NCI-H526 (cell line): Measurements from ENCODE around the gene FARP2.
A peak's percentile ranks its signal among the peaks of the same experiment; 100 is the strongest.

Experiments used
- DNase-seq, 2 experiments: peaks; one replicate each; lab custom pipeline; 2025; lab: John Stamatoyannopoulos, UW

FARP2 gene

DNA sequence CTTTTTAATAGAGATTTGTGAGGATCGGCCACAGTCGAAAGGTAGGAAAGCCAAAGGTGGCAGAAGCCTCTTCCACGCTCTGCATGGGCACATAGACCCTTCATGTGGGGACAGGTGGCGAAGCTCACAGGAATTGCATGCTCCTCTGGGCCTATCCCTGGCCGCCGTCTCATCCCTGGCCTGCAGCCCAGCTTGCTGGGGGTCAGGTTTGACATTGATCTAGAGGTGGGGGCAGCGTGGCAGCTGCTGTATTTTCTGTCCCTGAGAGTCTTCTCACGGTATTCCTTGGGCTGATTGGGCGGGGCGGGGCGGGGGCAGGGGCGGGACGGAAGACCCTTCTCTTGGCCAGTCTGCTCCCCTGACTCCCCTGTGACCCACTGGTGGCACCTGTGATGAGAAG is 103.4 kb downstream of the FARP2 start:
- no peak for DNase-seq

DNA sequence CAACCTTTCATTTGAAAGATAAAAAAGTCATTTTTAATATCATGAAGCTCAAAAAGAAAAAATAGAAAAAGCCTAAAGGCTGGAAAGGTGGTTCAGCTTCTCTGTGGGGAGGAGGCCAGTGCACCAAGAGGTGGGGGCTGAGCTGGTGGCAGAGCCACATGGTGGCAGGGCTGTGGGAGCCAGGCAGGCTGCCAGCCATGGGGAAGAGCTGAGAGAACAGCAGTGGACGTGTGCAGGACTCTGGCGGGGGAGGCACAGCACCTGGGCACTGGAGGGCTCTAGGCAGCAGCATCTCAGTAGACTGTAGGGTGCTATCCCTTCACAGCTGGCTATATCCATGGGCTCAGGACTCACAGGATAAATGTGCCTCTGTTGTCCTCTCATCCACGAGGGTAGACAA is 104.5 kb downstream of the FARP2 start:
- no peak for DNase-seq

DNA sequence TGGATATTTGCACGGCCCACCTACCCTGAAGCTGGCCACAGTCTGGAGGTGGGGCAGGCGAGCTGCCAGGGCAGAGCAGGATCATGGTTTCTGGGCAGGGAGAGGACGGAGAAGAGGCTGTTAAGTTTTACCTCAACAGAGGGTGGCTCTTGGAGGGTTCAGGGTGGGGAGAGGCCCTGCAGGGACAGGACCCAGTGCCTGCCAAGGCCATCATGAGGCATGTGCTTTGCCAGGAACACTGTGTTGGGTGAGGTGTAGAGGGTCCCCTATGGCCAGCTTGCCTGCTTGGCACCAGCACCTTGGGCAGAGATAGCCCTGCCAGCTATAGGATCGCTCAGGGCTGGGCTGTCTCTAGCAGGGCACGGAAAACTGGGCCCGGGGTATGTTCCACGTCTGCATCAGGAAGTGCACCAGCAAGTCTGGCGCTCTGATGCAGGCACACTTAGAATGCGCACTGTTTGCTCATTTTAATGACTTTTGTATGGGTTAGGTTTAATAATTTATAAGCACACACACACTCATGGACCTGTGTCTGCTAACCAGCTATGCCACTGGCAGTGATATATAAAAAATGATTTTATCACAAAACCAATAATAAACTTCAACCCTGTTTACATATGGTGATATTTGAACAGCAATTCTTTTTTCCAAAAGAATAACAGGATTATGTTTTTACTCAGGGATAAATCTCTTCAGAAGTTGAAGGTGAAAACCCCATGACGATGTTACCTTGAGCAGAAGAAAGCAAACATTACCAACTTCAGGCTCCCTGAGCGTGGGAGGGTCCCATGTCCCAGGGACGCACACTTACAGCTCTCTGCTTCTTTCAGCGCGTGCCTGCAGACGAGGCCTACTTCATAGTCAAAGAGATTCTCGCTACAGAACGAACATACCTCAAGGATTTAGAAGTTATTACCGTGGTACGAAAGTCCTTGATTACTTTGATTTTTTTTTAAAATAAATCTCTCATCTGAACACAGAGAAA is 105.9 kb downstream of the FARP2 start:
- peak in 1 of 2 experiments; percentile 20 for DNase-seq

DNA sequence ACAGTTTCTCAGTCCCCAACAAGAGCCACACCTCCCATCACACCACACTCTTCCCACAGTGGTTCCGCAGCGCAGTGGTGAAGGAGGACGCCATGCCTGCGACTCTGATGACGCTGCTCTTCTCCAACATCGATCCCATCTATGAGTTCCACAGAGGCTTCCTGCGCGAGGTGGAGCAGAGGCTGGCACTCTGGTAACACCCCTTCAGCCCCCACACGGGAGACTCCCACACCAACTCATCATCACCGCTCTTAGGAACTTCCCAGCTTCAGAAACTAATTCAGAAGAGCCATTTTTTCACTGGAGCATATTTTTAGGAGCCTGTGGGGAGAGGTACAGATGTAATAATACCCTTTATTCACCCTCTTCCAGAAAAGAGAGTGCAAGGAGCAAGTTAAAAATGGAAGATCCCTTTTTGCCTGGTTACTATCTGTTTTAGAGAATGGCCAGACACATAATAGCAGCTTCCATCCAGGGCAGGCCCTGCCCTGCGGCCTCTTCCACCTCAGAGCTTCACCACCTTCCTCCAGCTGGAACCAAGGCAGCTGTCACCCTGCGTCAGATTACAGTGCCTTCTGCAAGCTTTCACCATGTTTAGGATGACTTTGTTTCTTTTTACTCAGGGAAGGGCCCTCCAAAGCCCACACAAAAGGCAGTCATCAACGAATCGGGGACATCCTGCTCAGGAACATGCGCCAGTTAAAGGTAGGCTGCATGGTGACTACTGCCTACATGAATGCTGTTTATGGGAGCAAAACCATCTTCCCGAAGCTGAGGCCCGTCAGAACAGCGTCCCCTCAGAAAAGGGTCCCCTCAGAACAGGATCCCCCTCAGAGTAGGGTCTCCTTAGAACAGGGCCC is 107.4 kb downstream of the FARP2 start:
- no peak for DNase-seq

DNA sequence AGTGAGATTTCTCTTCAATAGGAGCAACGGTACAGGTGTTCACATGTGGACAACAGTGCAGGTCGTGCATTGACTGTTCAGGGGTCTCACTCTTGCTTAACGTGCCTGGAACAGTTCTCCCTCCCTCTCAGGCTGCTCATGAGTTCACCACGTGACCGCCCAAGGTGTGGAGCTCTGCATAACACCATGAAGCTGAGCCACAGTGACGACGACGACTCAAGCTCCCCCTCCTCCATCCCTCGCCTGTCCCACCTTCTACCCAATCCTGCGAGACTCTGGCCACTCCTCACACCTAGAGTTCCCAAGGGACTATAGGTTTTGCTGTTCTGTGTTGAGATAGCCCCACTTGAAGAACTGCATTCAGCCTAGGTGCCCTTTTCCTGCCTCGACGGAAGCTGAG is 109.5 kb downstream of the FARP2 start:
- DNase-seq: peak in 1 of 2 experiments; percentile 26

GRCh38 chr2:241466230-241466629 is 110.1 kb downstream of the FARP2 start:
- DNase-seq: no peak

DNA sequence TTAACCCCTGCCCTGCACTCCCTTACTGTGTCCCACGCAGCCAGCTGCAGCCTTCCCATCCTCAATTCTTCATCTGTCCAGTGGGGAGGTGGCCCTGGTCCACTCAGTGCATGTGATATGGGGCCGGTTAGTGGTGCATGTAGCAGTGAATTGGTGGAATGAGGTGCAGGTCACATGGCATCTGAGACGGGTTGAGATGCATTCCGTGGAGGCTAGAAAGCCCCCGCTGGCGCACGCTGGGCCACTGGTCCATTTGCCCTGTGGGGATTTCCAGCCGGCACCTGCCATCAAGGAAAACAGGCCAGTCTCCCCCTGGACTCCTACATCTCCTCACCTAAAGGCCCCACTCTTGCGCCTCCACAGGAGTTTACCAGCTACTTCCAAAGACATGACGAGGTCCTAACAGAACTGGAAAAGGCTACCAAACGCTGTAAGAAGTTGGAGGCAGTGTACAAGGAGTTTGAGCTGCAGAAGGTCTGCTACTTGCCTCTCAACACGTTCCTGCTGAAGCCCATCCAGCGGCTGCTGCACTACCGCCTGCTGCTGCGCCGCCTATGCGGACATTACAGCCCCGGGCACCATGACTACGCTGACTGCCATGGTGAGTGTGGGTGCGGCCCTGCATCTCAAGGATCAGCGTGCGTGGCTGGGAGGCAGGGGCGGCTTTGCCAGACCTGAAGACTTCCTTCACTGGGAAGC is 111.8 kb downstream of the FARP2 start:
- no peak for DNase-seq

DNA sequence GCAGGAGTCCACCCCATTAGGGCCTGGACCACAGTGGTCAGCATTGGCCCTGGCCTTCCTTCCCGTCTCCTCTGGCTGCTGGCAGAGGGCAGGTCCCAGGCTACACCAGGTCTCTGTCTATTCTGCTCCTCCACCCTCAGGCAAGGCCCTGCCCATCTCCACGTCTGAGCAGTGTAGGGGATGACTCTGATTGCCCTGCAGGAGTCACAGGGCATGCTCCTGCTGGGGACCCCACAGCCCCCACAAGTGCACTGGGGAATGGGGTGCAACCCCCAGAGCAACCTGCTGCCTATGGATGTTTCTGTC is 112.3 kb downstream of the FARP2 start:
- DNase-seq: no peak

GRCh38 chr2:241469746-241470145 is 113.7 kb downstream of the FARP2 start:
- no peak for DNase-seq

- DNase-seq: no peak
Measured at GRCh38 chr2:241473399-241473798, 117.3 kb downstream of the FARP2 start.

DNA sequence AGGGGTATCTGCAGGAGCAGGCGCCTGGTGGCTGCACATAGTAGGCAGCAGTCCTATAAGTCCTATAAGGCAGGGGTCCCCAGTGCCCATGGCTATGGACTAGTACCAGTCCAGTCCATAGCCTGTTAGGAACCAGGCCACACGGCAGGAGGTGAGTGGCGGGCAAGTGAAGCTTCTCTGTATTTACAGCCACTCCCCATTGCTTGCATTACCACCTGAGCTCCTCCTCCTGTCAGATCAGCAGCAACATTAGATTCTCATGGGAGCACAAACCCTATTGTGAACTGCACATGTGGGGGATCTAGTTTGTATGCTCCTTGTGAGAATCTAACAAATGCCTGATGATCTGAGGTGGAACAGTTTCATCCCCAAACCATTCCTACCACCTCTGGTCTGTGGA is 119.2 kb downstream of the FARP2 start:
- no peak for DNase-seq

DNA sequence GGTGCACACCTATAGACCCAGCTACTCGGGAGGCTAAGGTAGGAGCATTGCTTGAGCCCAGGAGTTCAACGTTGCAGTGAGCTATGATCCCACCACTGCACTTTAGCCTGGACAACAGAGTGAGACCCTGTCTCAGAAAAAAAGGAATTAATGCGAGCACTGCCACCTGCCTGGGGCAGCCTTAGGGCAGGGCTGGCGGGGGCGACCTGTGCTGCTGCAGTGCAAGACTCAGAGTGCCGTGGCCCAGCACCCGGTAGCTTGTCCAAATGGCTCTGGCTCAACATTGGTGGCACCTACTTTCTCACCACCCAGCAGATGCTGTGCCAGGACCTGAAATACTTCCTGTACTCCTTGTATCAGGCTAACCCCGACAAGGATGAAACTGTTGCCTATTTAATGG is 122.1 kb downstream of the FARP2 start:
- DNase-seq: no peak

GRCh38 chr2:241479026-241479898 is 123.2 kb downstream of the FARP2 start:
- DNase-seq: no peak

- DNase-seq: no peak
Measured at GRCh38 chr2:241481687-241482086, 125.6 kb downstream of the FARP2 start.

- no peak for DNase-seq
Measured at GRCh38 chr2:241482126-241482955, 126.3 kb downstream of the FARP2 start.

DNA sequence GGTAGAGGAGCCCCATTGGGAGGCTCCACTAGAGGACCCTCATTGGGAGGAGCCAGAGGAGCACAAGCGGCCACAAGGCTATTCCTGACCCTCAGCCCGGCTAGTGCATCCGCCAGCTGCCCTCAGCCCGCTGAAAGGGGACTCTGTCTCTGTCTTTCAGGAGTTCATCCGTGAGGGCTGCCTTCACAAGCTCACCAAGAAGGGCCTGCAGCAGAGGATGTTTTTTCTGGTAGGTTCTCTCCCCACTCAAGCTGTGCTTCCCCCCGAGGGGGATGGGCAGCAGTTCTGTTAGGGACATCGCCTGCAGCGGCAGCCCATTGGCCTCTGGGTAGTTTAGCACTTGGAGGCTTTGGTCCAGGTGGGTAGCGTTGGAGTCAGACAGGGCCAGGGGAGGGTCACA is 127.2 kb downstream of the FARP2 start:
- DNase-seq: no peak

- no peak for DNase-seq
Measured at GRCh38 chr2:241485172-241485911, 129.3 kb downstream of the FARP2 start.

DNA sequence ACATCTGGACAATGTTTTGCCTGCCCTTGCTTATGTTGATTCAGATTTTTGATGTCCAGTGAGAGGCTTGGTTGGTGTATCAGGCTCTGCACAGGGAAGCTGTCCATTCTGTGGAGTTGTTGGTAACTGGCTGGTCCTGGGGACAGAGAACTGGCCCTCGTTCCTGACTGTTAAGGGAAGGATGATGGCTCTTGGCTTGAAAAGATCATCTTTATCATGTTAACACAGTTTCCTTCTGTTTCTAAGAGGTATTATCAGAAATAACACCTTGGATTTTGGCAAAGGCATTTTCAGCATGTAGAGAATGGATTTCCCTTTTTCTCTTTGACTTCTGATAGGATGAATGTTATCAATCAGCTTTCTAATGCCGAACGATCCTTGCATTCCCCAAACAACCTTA is 133.0 kb downstream of the FARP2 start:
- DNase-seq: no peak

DNA sequence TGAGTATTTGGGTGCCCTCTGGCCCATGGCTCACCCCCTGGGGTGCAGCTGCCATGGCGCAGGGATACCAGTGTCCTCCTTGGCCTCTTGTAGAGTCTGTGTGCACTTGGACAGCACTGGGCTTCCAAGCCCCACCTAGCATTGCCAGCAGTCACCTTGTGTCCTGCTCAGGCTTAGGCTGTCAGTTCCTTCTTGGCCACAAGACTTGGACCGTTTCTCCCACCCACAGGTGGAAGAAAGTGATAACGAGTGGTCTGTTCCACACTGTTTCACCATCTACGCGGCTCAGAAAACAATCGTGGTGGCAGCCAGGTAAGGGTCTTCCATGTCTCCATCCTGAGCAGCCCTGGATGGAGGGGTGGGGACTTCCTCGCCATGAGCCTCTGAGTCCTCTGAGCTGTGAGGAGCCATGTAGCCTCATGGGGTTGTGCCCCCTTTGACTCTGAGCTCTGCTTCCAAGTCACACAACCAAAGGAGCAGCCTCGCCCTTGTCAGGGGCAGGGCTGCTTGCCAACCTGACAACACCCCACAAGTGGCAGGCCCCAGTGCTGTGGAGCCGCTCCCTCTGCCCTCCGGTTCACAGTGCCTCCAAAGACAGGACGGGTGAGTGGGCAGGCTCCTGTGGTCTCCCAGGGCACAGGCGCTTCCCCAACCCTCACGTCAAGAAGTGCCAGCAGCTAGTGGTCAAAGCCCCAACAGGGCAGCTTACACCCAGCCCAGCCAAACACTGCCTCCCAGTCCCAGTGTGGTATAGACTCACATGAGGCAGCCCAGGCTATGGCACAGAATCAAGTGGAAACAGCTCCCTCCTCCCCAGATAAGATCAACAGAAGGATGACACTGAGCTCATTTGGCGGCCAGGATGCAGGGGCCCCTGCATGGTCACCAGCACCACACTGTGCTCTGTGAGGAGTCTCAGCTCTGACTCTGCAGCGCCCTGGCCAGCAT is 133.9 kb downstream of the FARP2 start:
- no peak for DNase-seq
